IMR-90 (cell line): ENCODE measurements around the gene NFX1. TPM values are rescaled to one million over a fixed set of nuclear protein-coding genes. Genes with fewer than 3 reads are reported as not detected.

Experiments
- ATAC-seq: fragments of 200-7000 bp; cut with Tn5 transposase; 2 replicates; pipeline ENCODE4 v1.9.1; 2020; ENCODE audit warnings: low read depth, mild to moderate bottlenecking, moderate library complexity
- BruUV-seq: library from RNA; stranded (reverse); fragments of 400-500 nt; replicated peaks from 2 replicates; lab custom pipeline; 2021; lab: Mats Ljungman, UMichigan
- CTCF ChIA-PET: fragments of 300-600 bp; formaldehyde crosslinking; extraction: SDS; loops from one replicate; lab custom pipeline; 2021; ENCODE audit warnings: antibody characterized with exemption; lab: Yijun Ruan, JAX
- POLR2A ChIA-PET: fragments of 300-600 bp; sonication (Branson Sonifier 250); formaldehyde crosslinking; loops from one replicate; lab custom pipeline; 2022; ENCODE audit warnings: antibody characterized with exemption; ENCODE audit not compliant: unreplicated experiment; lab: Charles Lee
- DNase-seq: peaks from one replicate; pipeline ENCODE4 v3.0.0; 2013
- H2AFZ ChIP-seq: replicated peaks from 2 replicates; pipeline ENCODE3; 2013; ENCODE audit warnings: low read length, mild to moderate bottlenecking; ENCODE audit not compliant: poor library complexity
- H2AK5ac ChIP-seq: 2 replicates; pipeline ENCODE4 v1.6.1; 2013; ENCODE audit warnings: low read depth, low read length, inconsistent platforms
- H2AK9ac ChIP-seq: replicated peaks from 2 replicates; pipeline ENCODE3; 2013; ENCODE audit warnings: mild to moderate bottlenecking, low read depth, low read length, moderate library complexity; ENCODE audit not compliant: poor library complexity
- H2BK120ac ChIP-seq: 2 replicates; pipeline ENCODE4 v1.6.1; 2013; ENCODE audit warnings: low read depth, low read length, inconsistent platforms
- H2BK15ac ChIP-seq: 3 replicates; pipeline ENCODE4 v1.6.1; 2013; ENCODE audit warnings: low read depth, low read length, inconsistent platforms
- H2BK20ac ChIP-seq: 2 replicates; pipeline ENCODE4 v1.6.1; 2013; ENCODE audit warnings: low read depth, mild to moderate bottlenecking, inconsistent platforms, low read length, moderate library complexity
- H2BK5ac ChIP-seq: 2 replicates; pipeline ENCODE4 v1.6.1; 2013; ENCODE audit warnings: mild to moderate bottlenecking, low read depth, low read length, inconsistent platforms; ENCODE audit not compliant: poor library complexity, severe bottlenecking
- H3K14ac ChIP-seq: replicated peaks from 2 replicates; pipeline ENCODE4 v1.6.1; 2013; ENCODE audit warnings: low read depth, low read length, inconsistent platforms
- H3K18ac ChIP-seq: 2 replicates; pipeline ENCODE4 v1.6.1; 2013; ENCODE audit warnings: low read depth, low read length, control low read depth
- H3K23ac ChIP-seq: 2 replicates; pipeline ENCODE4 v1.6.1; 2013; ENCODE audit warnings: low read depth, low read length, inconsistent platforms
- H3K27ac ChIP-seq: 2 replicates; pipeline ENCODE4 v1.5.1; 2013; ENCODE audit warnings: mild to moderate bottlenecking, control low read depth, low read length; ENCODE audit not compliant: insufficient read depth
- H3K27me3 ChIP-seq: 2 replicates; pipeline ENCODE4 v1.6.1; 2013; ENCODE audit warnings: low read length; ENCODE audit not compliant: control insufficient read depth, insufficient read depth
- H3K36me3 ChIP-seq: 2 replicates; pipeline ENCODE4 v1.6.1; 2013; ENCODE audit warnings: low read length, mixed read lengths; ENCODE audit not compliant: control insufficient read depth, insufficient read depth
- H3K4ac ChIP-seq: 2 replicates; pipeline ENCODE4 v1.6.1; 2013; ENCODE audit warnings: low read depth, low read length, inconsistent platforms
- H3K4me1 ChIP-seq: 2 replicates; pipeline ENCODE4 v1.6.1; 2013; ENCODE audit warnings: low read length, mixed read lengths; ENCODE audit not compliant: control insufficient read depth, insufficient read depth
- H3K4me2 ChIP-seq: 2 replicates; pipeline ENCODE4 v1.6.1; 2013; ENCODE audit warnings: low read depth, mild to moderate bottlenecking, control low read depth, low read length, moderate library complexity
- H3K4me3 ChIP-seq: 2 replicates; pipeline ENCODE4 v1.5.1; 2013; ENCODE audit warnings: low read depth, mild to moderate bottlenecking, control low read depth, low read length, moderate library complexity; ENCODE audit not compliant: insufficient read depth
- H3K56ac ChIP-seq: 2 replicates; pipeline ENCODE4 v1.6.1; 2013; ENCODE audit warnings: low read length, inconsistent platforms; ENCODE audit not compliant: insufficient read depth; ENCODE audit errors: extremely low read depth
- H3K79me1 ChIP-seq, 2 experiments: 2 replicates each; pipeline ENCODE4 v1.6.1; 2013; ENCODE audit warnings: low read length in 2 of 2, inconsistent platforms in 1 of 2, low read depth in 1 of 2
- H3K9ac ChIP-seq: 2 replicates; pipeline ENCODE4 v1.6.1; 2013; ENCODE audit warnings: low read depth, low read length, control low read depth
- H3K9me1 ChIP-seq: 2 replicates; pipeline ENCODE4 v1.6.1; 2013; ENCODE audit warnings: low read length, inconsistent platforms; ENCODE audit not compliant: insufficient read depth
- H3K9me3 ChIP-seq: 2 replicates; pipeline ENCODE4 v1.6.1; 2013; ENCODE audit warnings: low read length; ENCODE audit not compliant: control insufficient read depth, insufficient read depth
- H4K20me1 ChIP-seq: 2 replicates; pipeline ENCODE4 v1.6.1; 2013; ENCODE audit warnings: low read length, inconsistent platforms; ENCODE audit not compliant: insufficient read depth
- H4K5ac ChIP-seq: 2 replicates; pipeline ENCODE4 v1.6.1; 2013; ENCODE audit warnings: mild to moderate bottlenecking, low read depth, low read length, control low read depth
- H4K8ac ChIP-seq, 2 experiments: 2 replicates each; pipeline ENCODE4 v1.6.1; 2013; ENCODE audit warnings: low read depth in 2 of 2, low read length in 2 of 2, control low read depth in 1 of 2, inconsistent platforms in 1 of 2
- H4K91ac ChIP-seq: 2 replicates; pipeline ENCODE4 v1.6.1; 2013; ENCODE audit warnings: low read depth, low read length, inconsistent platforms; ENCODE audit not compliant: insufficient read depth
- CHD1 ChIP-seq: IDR thresholded peaks from 2 replicates; pipeline ENCODE4 v1.6.1; 2012; ENCODE audit warnings: low read depth, low read length, improper control_type of control experiment
- MAFK ChIP-seq: IDR thresholded peaks from 2 replicates; pipeline ENCODE4 v1.6.1; 2012; ENCODE audit warnings: low read depth, low read length, improper control_type of control experiment
- dilution Hi-C: fragments of 300-500 bp; cut with HindIII; formaldehyde crosslinking; loops from one replicate; pipeline ENCODE4 v1.14.3; 2018; ENCODE audit warnings: low sequenced_read_pairs; ENCODE audit not compliant: unreplicated experiment
- in situ Hi-C: fragments of 300-500 bp; cut with MboI; formaldehyde crosslinking; loops from 3 replicates; pipeline ENCODE4 v1.14.3; 2019; ENCODE audit warnings: low sequenced_read_pairs, inconsistent platforms, mixed read lengths
- intact Hi-C: fragments of 100-400 bp; cut with micrococcal nuclease; formaldehyde crosslinking; loops from 2 replicates; pipeline ENCODE4 v1.10.0; 2022
- polyA plus RNA-seq, 3 experiments: library from polyadenylated mRNA; depleted of rRNA; stranded (reverse); fragments of >200 nt; gene quantifications; 2 replicates each; pipeline ENCODE4 v1.2.3, GENCODE V29; 2012; ENCODE audit warnings: low replicate concordance in 1 of 3
- total RNA-seq: library from RNA; depleted of rRNA; stranded (reverse); fragments of >200 nt; gene quantifications from 2 replicates; pipeline ENCODE4 v1.2.3, GENCODE V29; 2012

The NFX1 gene
- total and polyA plus RNA-seq, 2 of the 4 experiments (the other 2 are of a cell fraction), result 27.0 to 36.0 TPM

DNA sequence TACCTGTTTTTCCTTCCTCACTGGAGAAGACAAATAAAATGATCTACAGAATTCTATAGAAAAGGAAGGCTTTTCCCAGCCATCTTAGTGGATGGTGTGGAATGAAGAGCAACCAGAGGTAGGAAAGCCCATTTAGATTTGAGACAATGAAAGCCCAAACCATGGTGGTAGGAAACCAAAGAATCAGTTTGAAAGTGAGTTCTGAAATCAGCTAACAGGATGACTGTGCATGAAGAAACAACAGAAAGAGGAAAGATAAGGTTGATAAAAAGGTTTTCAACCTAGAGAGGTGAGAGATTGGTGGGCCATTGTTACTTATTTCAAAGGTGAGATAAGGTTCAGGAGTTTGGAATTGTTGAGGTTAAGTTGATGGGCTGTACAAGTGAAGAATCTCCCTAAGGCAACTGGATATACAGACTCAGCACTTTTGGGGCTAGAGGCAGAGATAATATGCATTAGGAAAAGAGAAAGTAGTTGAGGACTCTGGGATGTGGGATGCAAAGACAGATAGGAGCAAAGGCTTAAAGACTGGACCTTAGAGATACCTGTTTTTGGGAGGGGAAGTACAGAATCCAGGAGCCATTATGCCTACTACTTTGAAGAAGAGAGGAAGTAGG is 23.1 kb upstream of the NFX1 start:
- intact Hi-C loops, result no loop called here
- H3K9me1 ChIP-seq, result peaks cover 5% of the 10 kb centered on the region; the same call in 1 of the 2 replicates

More for the DNA sequence above, 23.1 kb upstream of the NFX1 start:
- Histone ChIP-seq H4K20me1 (peaks cover 9% of the 10 kb centered on the region), H3K9me3 (no peaks in the 10 kb centered on the region), H2BK120ac (no peak overlapping the region), H2AFZ (no peak overlapping the region), H3K4ac (no peak overlapping the region), H2AK5ac (no peak overlapping the region), H3K79me1 (peaks cover 28 to 50% of the 10 kb centered on the region in 2 experiments), H2BK20ac (no peak overlapping the region), H4K91ac (no peak overlapping the region), H3K23ac (no peak overlapping the region), H3K27me3 (no peaks in the 10 kb centered on the region), H2BK5ac (no peak overlapping the region), H3K4me1 (peaks cover 10% of the 10 kb centered on the region), H2AK9ac (no peak overlapping the region), H3K18ac (no peak overlapping the region), H4K8ac (no peak overlapping the region), H3K27ac (no peak overlapping the region), H4K5ac (no peak overlapping the region), H3K56ac (no peak overlapping the region), H3K4me3 (no peak overlapping the region), H3K4me2 (no peak overlapping the region), H3K14ac (no peak overlapping the region), H2BK15ac (no peak overlapping the region), H3K9ac (no peak overlapping the region), H3K36me3 (peaks cover 16% of the 10 kb centered on the region)
- TF ChIP-seq MAFK, result peak; percentile 50
- no peak for TF ChIP-seq CHD1
- POLR2A ChIA-PET, result no interaction called here
- CTCF ChIA-PET, result no interaction called here
- BruUV-seq, result no TSS peak
- ATAC-seq (no peak), DNase-seq (no peak)
- in situ Hi-C loops (no loop called here), dilution Hi-C loops (no loop called here)
